ENCODE data around the gene STXBP2.

The STXBP2 gene

DNA sequence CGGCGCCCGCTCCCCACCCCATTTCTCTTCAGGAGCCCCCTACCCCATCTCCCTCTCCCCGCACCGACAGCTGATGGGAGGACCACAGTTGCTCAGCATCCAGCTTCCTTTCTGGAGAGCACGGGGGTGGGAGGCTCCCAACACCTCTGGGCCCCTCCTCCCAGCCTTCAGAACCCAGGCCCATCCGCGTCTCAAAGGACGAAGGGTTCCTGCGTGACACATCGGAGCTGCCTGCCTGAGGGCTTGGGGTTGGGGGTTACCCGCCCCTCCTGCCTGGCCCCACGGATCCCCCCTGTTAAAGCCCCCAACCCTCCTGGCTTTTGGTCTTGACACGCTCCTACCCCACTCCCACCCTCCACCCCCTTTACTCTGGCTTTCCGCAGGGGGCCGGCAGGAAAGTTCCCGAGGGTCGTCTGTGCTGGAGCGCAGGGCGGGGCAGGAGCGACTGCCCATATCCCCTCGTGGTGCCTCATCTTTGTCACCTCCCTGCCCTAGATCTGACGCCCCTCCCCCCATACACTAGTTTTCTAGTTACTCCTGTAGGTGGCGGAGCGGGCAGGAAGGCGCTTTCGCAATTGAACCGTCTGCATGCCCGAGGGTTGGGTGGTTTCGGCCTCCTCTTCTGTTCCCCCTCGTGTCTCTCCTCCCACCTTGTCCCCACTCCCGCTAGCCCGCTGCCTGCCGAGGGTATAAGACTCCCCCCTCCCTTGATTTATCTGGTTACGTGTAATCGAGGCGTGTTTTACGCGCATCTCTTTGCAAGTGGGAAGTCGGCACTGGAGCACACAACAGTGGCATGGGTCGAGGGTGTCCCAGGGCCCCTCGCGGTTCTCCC lies 44.6 kb downstream of the STXBP2 start:
- peak; percentile 95 for DNase-seq

DNA sequence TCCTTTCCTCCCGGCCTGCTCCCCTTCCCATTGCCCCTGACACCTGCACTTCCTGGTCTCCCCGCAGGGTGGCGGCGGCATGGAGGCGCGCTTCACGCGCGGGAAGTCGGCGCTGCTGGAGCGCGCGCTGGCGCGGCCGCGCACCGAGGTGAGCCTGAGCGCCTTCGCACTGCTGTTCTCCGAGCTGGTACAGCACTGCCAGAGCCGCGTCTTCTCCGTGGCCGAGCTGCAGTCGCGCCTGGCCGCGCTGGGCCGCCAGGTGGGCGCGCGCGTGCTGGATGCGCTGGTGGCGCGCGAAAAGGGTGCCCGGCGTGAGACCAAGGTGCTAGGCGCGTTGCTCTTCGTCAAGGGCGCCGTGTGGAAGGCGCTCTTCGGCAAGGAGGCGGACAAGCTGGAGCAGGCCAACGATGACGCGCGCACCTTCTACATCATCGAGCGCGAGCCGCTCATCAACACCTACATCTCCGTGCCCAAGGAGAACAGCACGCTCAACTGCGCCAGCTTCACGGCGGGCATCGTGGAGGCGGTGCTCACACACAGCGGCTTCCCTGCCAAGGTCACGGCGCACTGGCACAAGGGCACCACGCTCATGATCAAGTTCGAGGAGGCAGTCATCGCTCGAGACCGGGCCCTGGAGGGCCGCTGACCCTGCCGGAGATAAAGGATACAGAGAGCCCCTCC lies 45.4 kb downstream of the STXBP2 start:
- no peak for DNase-seq

DNA sequence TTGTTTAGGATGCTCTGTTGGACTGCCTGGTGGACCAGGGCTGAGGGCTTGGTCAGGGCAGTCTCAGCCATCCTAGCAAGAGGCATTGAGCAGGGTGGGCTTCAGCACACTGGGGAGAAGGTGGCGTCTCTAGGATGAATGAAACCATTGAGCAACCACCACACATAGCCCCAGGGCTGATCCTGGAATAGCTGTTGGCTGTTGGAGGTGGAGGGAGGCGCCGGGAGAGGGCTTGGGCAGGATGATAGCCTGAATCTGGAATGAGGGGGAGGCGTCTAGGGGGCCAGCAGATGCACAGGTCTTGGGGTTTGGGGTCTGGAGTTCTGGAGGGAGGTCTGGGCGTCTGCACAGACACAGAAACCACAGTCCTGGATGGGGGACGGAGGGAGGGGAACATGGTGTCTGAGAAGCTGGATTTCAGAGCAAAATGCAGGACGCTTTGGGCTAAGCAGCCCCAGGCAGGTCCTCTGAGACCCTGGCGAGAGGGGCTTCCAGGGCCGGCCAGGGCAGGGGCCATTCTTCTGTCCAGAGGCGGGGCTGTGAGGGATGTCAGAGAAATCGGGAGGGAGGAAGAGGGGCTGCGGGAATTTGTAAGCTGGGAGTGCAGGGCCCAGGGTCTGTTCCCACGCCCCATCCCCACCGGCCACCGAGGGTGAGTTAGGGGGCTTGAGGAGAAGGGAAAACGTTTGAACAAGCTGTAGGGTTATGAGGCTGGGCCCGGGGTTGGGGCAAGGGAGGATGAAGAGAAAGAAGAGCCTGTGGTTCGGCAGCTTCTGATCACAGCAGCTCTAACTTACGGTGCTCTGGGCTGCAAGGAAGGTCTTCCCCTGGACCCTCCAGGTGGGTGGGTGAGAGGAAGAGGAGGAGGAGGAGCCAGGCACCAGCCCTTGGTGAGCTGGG lies 48.9 kb downstream of the STXBP2 start:
- no peak for DNase-seq

DNA sequence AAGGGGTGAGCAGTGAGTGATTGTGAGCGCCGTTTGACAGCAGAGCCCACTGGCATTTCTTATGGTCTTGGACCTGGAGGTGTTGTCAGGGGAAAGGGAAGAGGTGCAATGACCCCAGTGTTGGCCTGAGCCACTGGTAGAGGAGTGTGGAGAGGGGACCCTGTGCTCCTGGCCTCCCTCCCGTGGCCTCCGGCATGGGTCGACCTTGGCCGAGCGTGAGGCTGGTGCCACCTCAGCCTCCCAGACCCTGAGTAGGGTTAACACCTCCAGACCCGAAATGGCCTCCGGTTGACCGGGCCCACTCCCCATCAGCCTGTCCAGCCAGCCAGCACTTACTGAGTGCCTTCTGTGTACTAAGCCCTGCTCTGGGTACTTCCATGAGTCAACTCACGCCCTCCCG lies 50.3 kb downstream of the STXBP2 start:
- no peak for DNase-seq

DNA sequence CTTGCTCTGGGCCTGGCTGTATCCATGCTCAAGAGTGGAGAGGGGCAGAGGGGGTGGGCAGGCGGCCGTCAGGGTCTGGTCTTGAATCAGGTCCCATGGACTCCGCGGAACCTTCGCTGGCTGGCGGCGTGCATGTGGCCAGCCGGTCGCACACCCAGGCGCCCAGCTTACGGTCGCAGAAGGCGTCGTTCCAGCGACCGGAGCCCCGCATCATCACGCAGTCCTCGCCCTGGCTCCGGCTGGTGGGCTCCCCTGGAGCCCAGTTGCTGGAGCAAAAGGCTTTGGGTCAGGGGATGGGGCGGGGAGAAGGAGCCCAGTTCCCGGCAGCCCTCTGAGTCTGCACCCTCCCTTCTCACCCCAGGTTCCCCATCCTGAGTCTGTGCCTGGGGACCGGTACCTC lies 52.3 kb downstream of the STXBP2 start:
- no peak for DNase-seq

DNA sequence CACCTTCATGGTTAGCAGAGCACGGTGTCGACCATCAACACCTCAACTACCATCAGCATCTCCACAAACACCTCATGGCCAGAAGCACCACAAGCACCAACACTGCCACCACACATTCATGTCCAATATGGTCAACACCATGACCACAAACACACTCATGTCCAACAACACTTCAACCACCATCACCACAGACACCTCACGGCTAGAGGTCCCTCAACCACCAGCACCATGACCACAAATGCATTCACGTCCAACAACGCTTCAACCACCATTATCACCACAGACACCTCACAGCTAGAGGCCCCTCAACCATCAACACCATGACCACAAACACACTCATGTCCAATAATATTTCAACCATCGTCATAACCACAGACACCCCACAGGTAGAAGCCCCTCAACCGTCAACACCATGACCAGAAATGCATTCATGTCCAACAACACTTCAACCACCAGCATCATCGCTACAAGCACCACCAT lies 53.9 kb downstream of the STXBP2 start:
- DNase-seq = no peak

DNA sequence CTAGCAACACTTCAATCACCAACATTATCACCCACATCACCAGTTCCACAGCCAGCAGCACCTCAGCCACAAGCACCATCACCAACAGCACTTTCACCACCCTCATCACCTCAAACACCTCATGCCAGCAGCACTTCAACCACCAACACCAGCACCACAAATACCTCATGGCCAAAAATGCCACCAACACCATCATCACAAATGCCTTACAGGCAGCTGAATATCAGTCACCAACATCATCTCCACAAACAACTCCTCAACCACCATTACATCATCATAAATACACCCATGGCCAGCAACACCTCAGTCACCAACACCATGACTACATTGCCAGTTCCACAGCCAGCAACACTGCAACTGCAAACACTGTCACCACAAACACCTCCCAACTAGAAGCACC lies 54.6 kb downstream of the STXBP2 start:
- DNase-seq = no peak

DNA sequence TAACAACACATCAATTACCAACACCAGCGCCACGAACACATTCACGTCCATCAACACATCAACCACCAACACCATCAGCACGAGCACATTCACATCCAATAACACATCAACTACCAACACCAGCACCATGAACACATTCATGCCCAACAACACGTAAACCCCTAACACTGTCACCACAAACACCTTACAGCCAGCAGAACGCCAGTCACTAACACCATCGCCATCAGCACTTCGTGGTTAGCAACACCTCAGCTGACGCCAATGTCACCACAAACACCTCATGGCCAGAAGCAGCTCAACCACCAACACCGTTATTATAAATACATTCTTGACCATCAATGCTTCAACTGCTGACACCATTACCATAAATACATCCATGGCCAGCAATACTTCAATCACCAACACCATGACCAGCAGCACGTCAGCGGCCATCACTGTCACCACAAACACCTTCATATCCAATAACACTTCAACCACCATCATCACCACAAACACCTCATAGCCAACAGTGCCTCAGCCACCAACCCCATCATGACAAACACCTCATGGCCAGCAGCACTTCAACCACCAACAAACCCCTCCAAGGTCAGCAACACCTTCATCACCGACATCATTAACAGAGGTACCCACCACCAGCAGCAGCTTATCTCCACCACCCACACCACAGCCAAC lies 55.6 kb downstream of the STXBP2 start:
- DNase-seq = no peak

DNA sequence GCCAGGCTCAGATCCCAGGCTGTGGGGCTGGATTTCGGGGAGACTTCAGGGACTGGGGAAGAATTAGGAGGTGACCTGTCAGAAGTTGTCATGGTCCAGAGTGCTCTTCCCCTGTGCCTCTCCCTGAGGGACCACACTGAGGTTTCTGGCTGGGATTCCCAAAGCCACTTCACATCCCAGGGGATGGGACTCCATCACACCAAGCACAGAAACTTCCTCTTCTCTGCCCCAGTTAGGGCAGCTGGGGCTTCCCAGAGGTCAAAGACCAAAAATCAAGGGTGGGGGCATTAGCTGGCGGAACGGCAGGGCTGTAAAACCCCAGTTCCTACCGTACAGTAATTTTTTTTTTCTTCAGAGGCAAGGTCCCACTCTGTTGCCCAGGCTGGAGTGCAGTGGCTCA lies 57.6 kb downstream of the STXBP2 start:
- no peak for DNase-seq
